SK-N-MC (cell line): ENCODE data around the gene BSPRY.
"Not testable (repeated sequence)": the region's sequence is repeated elsewhere in the genome, so short reads cannot be mapped to it uniquely, and the experiment has no call there.

Experiments
- DNase-seq: peaks from one replicate; pipeline ENCODE4 v3.0.0-alpha.2; 2011; ENCODE audit warnings: low read depth, low spot score
- H3K27ac ChIP-seq: fragments of 200-600 bp; sonication (generic); 2 replicates; pipeline ENCODE4 v1.5.1; 2016; ENCODE audit warnings: mixed run types
- H3K36me3 ChIP-seq: fragments of 200-600 bp; sonication (generic); 2 replicates; pipeline ENCODE4 v1.6.1; 2017; ENCODE audit warnings: antibody characterized with exemption, low read length, mixed read lengths; ENCODE audit not compliant: insufficient read depth
- H3K4me3 ChIP-seq: fragments of 200-600 bp; sonication (generic); 2 replicates; pipeline ENCODE4 v1.5.1; 2016
- H3K9ac ChIP-seq: fragments of 200-600 bp; sonication (generic); 2 replicates; pipeline ENCODE4 v1.8.0; 2017; ENCODE audit warnings: mixed run types, mixed read lengths; ENCODE audit not compliant: insufficient read length
- H3K9me3 ChIP-seq: fragments of 200-600 bp; sonication (generic); 2 replicates; pipeline ENCODE4 v1.6.1; 2017; ENCODE audit warnings: low read depth, mild to moderate bottlenecking, antibody characterized with exemption, low read length, moderate library complexity, mixed read lengths
- EZH2 ChIP-seq: fragments of 200-600 bp; sonication (generic); IDR thresholded peaks from one replicate; pipeline ENCODE4 v1.6.1; 2017; ENCODE audit warnings: antibody characterized with exemption
- FOXP2 ChIP-seq: optimal IDR thresholded peaks from 2 replicates; pipeline ENCODE3; 2011; ENCODE audit warnings: mild to moderate bottlenecking, moderate library complexity; ENCODE audit not compliant: insufficient read depth; ENCODE audit errors: extremely low read length, control extremely low read depth
- POLR2AphosphoS5 ChIP-seq: IDR thresholded peaks from 2 replicates; pipeline ENCODE4 v1.6.1; 2012; ENCODE audit warnings: mild to moderate bottlenecking, low read depth, low read length, borderline replicate concordance

BSPRY gene

GRCh38 chr9:113391917-113392316 lies 42.6 kb downstream of the BSPRY start:
- Histone ChIP-seq H3K9ac (no peak overlapping the region), H3K4me3 (no peak overlapping the region), H3K27ac (no peak overlapping the region), H3K9me3 (no peaks in the 10 kb centered on the region), H3K36me3 (peaks cover 9% of the 10 kb centered on the region; the same call in 1 of the 2 replicates)
- TF ChIP-seq FOXP2 (no peak), EZH2 (no peak), POLR2AphosphoS5 (no peak)
- DNase-seq: no peak

GRCh38 chr9:113393281-113393680 lies 43.9 kb downstream of the BSPRY start:
- peaks cover 5% of the 10 kb centered on the region; the same call in 1 of the 2 replicates for H3K36me3 ChIP-seq
- TF ChIP-seq EZH2 (no peak), FOXP2 (no peak)
- no peak overlapping the region for H3K9ac ChIP-seq
- DNase-seq: no peak
- H3K27ac ChIP-seq: no peak overlapping the region
- H3K9me3 ChIP-seq: no peaks in the 10 kb centered on the region
- H3K4me3 ChIP-seq: no peak overlapping the region

GRCh38 chr9:113395000-113395861 lies 45.9 kb downstream of the BSPRY start:
- Histone ChIP-seq H3K36me3 (peaks cover 5% of the 10 kb centered on the region; the same call in 1 of the 2 replicates), H3K9ac (no peak overlapping the region), H3K27ac (no peak overlapping the region), H3K4me3 (no peak overlapping the region), H3K9me3 (no peaks in the 10 kb centered on the region)
- no peak for DNase-seq
- TF ChIP-seq EZH2 (no peak), POLR2AphosphoS5 (no peak), FOXP2 (no peak)

- H3K27ac ChIP-seq: no peak overlapping the region
- no peak overlapping the region for H3K4me3 ChIP-seq
- peaks cover 2% of the 10 kb centered on the region; the same call in 1 of the 2 replicates for H3K36me3 ChIP-seq
- DNase-seq: no peak
- no peaks in the 10 kb centered on the region for H3K9me3 ChIP-seq
- no peak overlapping the region for H3K9ac ChIP-seq
- TF ChIP-seq FOXP2: no peak
- no peak for TF ChIP-seq POLR2AphosphoS5
- TF ChIP-seq EZH2: no peak
Observed at GRCh38 chr9:113397203-113397631, 47.9 kb downstream of the BSPRY start.

GRCh38 chr9:113398796-113399195 lies 49.5 kb downstream of the BSPRY start:
- no peaks in the 10 kb centered on the region for H3K36me3 ChIP-seq
- no peak overlapping the region for H3K9ac ChIP-seq
- H3K27ac ChIP-seq: no peak overlapping the region
- DNase-seq: no peak
- H3K9me3 ChIP-seq: no peaks in the 10 kb centered on the region
- H3K4me3 ChIP-seq: no peak overlapping the region
- TF ChIP-seq POLR2AphosphoS5: no peak
- no peak for TF ChIP-seq FOXP2
- no peak for TF ChIP-seq EZH2

- Histone ChIP-seq H3K36me3 (no peaks in the 10 kb centered on the region), H3K9ac (no peak overlapping the region), H3K9me3 (no peaks in the 10 kb centered on the region), H3K27ac (no peak overlapping the region), H3K4me3 (no peak overlapping the region)
- DNase-seq: no peak
- TF ChIP-seq EZH2 (no peak), POLR2AphosphoS5 (no peak), FOXP2 (no peak)
Observed at GRCh38 chr9:113399646-113400200, 50.4 kb downstream of the BSPRY start.

GRCh38 chr9:113401027-113401792 lies 51.9 kb downstream of the BSPRY start, which contains the start of gene ALAD:
ALAD (minus strand) TSS chr9:113401284; CDS start chr9:113393559, 7,725 bp downstream.
- Histone ChIP-seq H3K27ac (peak within 1 kb of the TSS; percentile 85), H3K9ac (peak within 1 kb of the TSS; percentile 67), H3K4me3 (peak within 1 kb of the TSS; percentile 83), H3K36me3 (no peaks in the 10 kb centered on the region), H3K9me3 (no peaks in the 10 kb centered on the region)
- DNase-seq: peak; percentile 79
- peak; percentile 87 for TF ChIP-seq POLR2AphosphoS5
- TF ChIP-seq EZH2: no peak
- TF ChIP-seq FOXP2: peak; percentile 21

- peaks cover 18% of the 10 kb centered on the region for H3K36me3 ChIP-seq
- no peak for DNase-seq
Observed at GRCh38 chr9:113403646-113404045, 54.3 kb downstream of the BSPRY start.

GRCh38 chr9:113406353-113406752 lies 57.0 kb downstream of the BSPRY start:
- not testable (repeated sequence) for H3K9me3 ChIP-seq, H3K9ac ChIP-seq, H3K27ac ChIP-seq, DNase-seq, H3K4me3 ChIP-seq
- peaks cover 27% of the 10 kb centered on the region for H3K36me3 ChIP-seq

More at GRCh38 chr9:113403646-113404045, 54.3 kb downstream of the BSPRY start:
- H3K9me3 ChIP-seq: no peaks in the 10 kb centered on the region
- peak overlapping the region; percentile 20 for H3K9ac ChIP-seq
- H3K27ac ChIP-seq: no peak overlapping the region
- no peak for TF ChIP-seq POLR2AphosphoS5
- no peak for TF ChIP-seq FOXP2
- no peak for TF ChIP-seq EZH2
- H3K4me3 ChIP-seq: no peak overlapping the region

GRCh38 chr9:113406873-113407511 lies 57.7 kb downstream of the BSPRY start:
- DNase-seq, H3K9me3 ChIP-seq, H3K9ac ChIP-seq, H3K4me3 ChIP-seq: not testable (repeated sequence)
- Histone ChIP-seq H3K36me3 (peaks cover 27% of the 10 kb centered on the region), H3K27ac (peak overlapping the region; percentile 44; the same call in 1 of the 2 replicates)
